Measurements from ENCODE around the gene SLC25A48. TPM values are rescaled to one million over a fixed set of nuclear protein-coding genes. Genes with fewer than 3 reads are reported as not detected.

Gene SLC25A48
- total and polyA plus RNA-seq, 2 of the 4 experiments (the other 2 are of a cell fraction) = not detected

GRCh38 chr5:135850231-135850630 is 15.8 kb downstream of the SLC25A48 start:
- Histone ChIP-seq H3K9ac (ENCODE audit: low read depth, low read length) (no peak overlapping the region), H3K14ac (replicated peaks; ENCODE audit: low read depth, low read length) (no peak overlapping the region), H3K79me1 (ENCODE audit: low read depth in 1 of 2, low read length in 2 of 2) (no peaks in the 10 kb centered on the region), H4K5ac (ENCODE audit: low read depth, low read length) (no peak overlapping the region), H4K91ac (ENCODE audit: insufficient read depth, low read depth, low read length) (no peak overlapping the region), H3K56ac (ENCODE audit: extremely low read depth, insufficient read depth, low read length) (no peak overlapping the region), H3K4me3 (ENCODE audit: insufficient read depth, low read depth, low read length) (no peak overlapping the region), H3K9me3 (ENCODE audit: control insufficient read depth, insufficient read depth, low read length) (no peaks in the 10 kb centered on the region), H2BK5ac (ENCODE audit: low read depth, low read length, poor library complexity, severe bottlenecking) (no peak overlapping the region), H3K4me2 (ENCODE audit: low read depth, low read length) (no peak overlapping the region), H4K20me1 (ENCODE audit: insufficient read depth, low read length) (no peaks in the 10 kb centered on the region), H4K8ac (ENCODE audit: low read depth in 2 of 2, low read length in 2 of 2) (no peak overlapping the region), H3K23ac (ENCODE audit: low read depth, low read length) (no peak overlapping the region), H2AK9ac (replicated peaks; ENCODE audit: low read depth, low read length, poor library complexity) (no peak overlapping the region), H3K27me3 (ENCODE audit: control insufficient read depth, insufficient read depth, low read length) (no peaks in the 10 kb centered on the region; the same call in 1 of the 2 replicates), H3K36me3 (ENCODE audit: control insufficient read depth, insufficient read depth, low read length) (no peaks in the 10 kb centered on the region), H3K9me1 (ENCODE audit: insufficient read depth, low read length) (no peaks in the 10 kb centered on the region), H2BK20ac (ENCODE audit: low read depth, low read length) (no peak overlapping the region), H3K4ac (ENCODE audit: low read depth, low read length) (no peak overlapping the region), H3K18ac (ENCODE audit: low read depth, low read length) (no peak overlapping the region), H3K4me1 (ENCODE audit: control insufficient read depth, insufficient read depth, low read length) (no peaks in the 10 kb centered on the region), H2AFZ (replicated peaks; ENCODE audit: low read length, poor library complexity) (no peak overlapping the region), H2BK120ac (ENCODE audit: low read depth, low read length) (no peak overlapping the region), H2BK15ac (ENCODE audit: low read depth, low read length) (no peak overlapping the region), H2AK5ac (ENCODE audit: low read depth, low read length) (no peak overlapping the region), H3K27ac (ENCODE audit: insufficient read depth, low read length) (no peak overlapping the region)
- TF ChIP-seq NFE2L2 (IDR thresholded peaks at IDR 0.05; ENCODE audit: low read depth, low read length) (no peak), BHLHE40 (IDR thresholded peaks at IDR 0.05; ENCODE audit: low read depth, low read length) (no peak), FOS (IDR thresholded peaks at IDR 0.05; ENCODE audit: low read depth, low read length) (no peak), CHD1 (IDR thresholded peaks at IDR 0.05; ENCODE audit: low read depth, low read length) (no peak), RCOR1 (IDR thresholded peaks at IDR 0.05; ENCODE audit: insufficient replicate concordance, low read length) (no peak), SMC3 (IDR thresholded peaks at IDR 0.05; ENCODE audit: low read depth, low read length) (no peak), RFX5 (IDR thresholded peaks at IDR 0.05; ENCODE audit: low read depth, low read length) (no peak), ELK1 (IDR thresholded peaks at IDR 0.05; ENCODE audit: borderline replicate concordance, low read depth, low read length) (no peak), CEBPB (IDR thresholded peaks at IDR 0.05; ENCODE audit: low read depth, low read length) (no peak), USF2 (IDR thresholded peaks at IDR 0.05; ENCODE audit: low read depth, low read length) (no peak), MAZ (IDR thresholded peaks at IDR 0.05; ENCODE audit: borderline replicate concordance, low read depth, low read length) (no peak), MXI1 (IDR thresholded peaks at IDR 0.05; ENCODE audit: borderline replicate concordance, low read depth, low read length) (no peak), CTCF (conservative IDR thresholded peaks at IDR 0.05; ENCODE audit: low read depth, low read length) (no peak), MAFK (IDR thresholded peaks at IDR 0.05; ENCODE audit: low read depth, low read length) (no peak), POLR2A (IDR thresholded peaks at IDR 0.05; ENCODE audit: low read depth, low read length) (no peak)
- intact Hi-C loops (cut with micrococcal nuclease) (no loop called here), in situ Hi-C loops (cut with MboI; ENCODE audit: low sequenced_read_pairs) (no loop called here), dilution Hi-C loops (cut with HindIII; ENCODE audit: low sequenced_read_pairs, unreplicated experiment) (no loop called here)
- ATAC-seq (ENCODE audit: low read depth) (no peak), DNase-seq (no peak)
- no TSS peak for BruUV-seq (replicated peaks)
- 67% methylated on average over 1 of the region's 9 CpGs; no CpG with 5 or more reads in 1 of the 2 experiments for WGBS, 2 experiments (ENCODE audit: extremely low coverage in 2 of 2, insufficient read length in 1 of 2)
- ChIA-PET POLR2A (ENCODE audit: unreplicated experiment) (no interaction called here), CTCF (no interaction called here)
